Muscle layer of duodenum (tissue), 2 donors: ENCODE results near the gene AKAP13.
A peak's percentile ranks its signal among the peaks of the same experiment; 100 is the strongest.

Source experiments
- H3K27ac ChIP-seq: one replicate; pipeline ENCODE4 v1.7.0; 2013; ENCODE audit warnings: mild to moderate bottlenecking, low read length
- H3K27me3 ChIP-seq: one replicate; pipeline ENCODE4 v1.7.0; 2013; ENCODE audit warnings: low read depth, mild to moderate bottlenecking, control low read depth, low read length
- H3K36me3 ChIP-seq, 2 donors: one replicate each; pipeline ENCODE4 v1.7.0; 2013; ENCODE audit warnings: low read length in 2 of 2, control low read depth in 1 of 2, mild to moderate bottlenecking in 1 of 2; ENCODE audit not compliant: insufficient read depth in 2 of 2, control insufficient read depth in 1 of 2
- H3K4me1 ChIP-seq, 2 donors: one replicate each; pipeline ENCODE4 v1.7.0; 2013; ENCODE audit warnings: low read length in 2 of 2, mild to moderate bottlenecking in 2 of 2, control low read depth in 1 of 2, moderate library complexity in 1 of 2; ENCODE audit not compliant: insufficient read depth in 2 of 2, control insufficient read depth in 1 of 2
- H3K4me3 ChIP-seq, 2 donors: one replicate each; pipeline ENCODE4 v1.7.0; 2013; ENCODE audit warnings: low read length in 2 of 2, low read depth in 1 of 2, mild to moderate bottlenecking in 1 of 2
- H3K9me3 ChIP-seq, 2 donors: one replicate each; pipeline ENCODE4 v1.7.0; 2013; ENCODE audit warnings: low read length in 2 of 2, control low read depth in 1 of 2, mild to moderate bottlenecking in 1 of 2; ENCODE audit not compliant: control insufficient read depth in 1 of 2
- donor health status: healthy.

Gene AKAP13

DNA sequence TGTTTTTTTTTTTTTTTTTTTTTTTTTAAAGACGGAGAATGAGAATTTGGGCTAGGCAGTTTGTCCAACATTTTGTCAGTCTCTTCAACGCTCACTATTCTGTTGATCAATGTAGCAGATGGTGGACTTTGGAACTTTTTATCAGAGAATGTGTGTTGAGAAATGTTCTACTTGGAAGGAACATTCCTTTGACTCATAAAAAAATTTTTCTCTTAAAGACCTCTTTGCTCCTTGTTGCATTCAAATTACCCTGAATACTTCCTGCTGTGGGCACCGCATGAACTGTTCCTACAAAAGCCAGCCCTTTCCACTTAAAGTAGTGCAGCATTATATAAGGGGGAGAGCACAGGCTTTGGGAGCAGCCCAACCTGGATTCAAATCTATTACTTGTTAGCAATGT is 182.9 kb downstream of the AKAP13 start:
- no peak overlapping the region for H3K27ac ChIP-seq

DNA sequence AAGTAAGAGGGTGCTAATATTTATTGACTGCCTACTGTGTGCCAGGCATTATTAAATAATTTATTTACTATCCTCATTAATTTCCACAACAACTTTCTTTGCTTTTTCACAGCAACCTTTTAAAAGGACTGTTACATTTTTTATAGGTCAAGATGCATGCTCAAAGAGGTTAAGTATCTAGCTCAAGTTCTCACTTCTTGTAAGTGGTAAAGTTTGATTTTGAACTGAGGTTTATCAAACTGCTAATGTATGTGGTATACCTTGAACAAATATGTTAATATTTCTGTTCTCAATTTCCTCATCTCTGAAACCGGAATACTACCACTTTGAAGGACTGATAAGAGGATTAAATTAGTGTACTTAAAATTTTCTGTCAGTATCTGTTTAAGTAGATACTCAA is 183.3 kb downstream of the AKAP13 start:
- no peak overlapping the region for H3K27ac ChIP-seq

More for the DNA sequence above, 182.9 kb downstream of the AKAP13 start:
- H3K4me3 ChIP-seq: no peak overlapping the region
- H3K36me3 ChIP-seq: no peaks in the 10 kb centered on the region
- no peaks in the 10 kb centered on the region for H3K27me3 ChIP-seq
- H3K4me1 ChIP-seq: peaks cover 0 to 7% of the 10 kb centered on the region in 2 donors
- H3K9me3 ChIP-seq: no peaks in the 10 kb centered on the region

DNA sequence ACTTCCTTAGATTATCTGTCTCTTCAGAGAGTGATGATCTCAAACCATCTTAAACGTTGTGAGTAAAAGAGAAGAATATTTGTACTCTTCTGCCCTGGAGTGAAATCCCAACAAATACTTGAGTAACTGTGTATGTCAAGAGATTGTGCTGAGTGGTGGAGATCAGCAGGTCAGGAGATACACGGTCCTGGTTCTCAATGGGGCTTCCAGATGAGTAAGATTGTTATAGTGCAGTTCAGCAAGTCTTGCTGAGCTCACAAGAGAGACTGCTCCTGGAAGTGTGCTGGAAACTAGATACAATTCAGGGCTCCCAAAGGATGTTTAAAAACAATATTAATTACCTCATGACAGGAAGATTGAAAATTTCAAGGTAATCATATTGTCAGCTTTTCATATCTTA is 184.3 kb downstream of the AKAP13 start:
- Histone ChIP-seq H3K4me3 (no peak overlapping the region), H3K27ac (no peak overlapping the region), H3K27me3 (no peaks in the 10 kb centered on the region), H3K4me1 (peaks cover 0 to 4% of the 10 kb centered on the region in 2 donors), H3K9me3 (no peaks in the 10 kb centered on the region), H3K36me3 (no peaks in the 10 kb centered on the region)

More for the DNA sequence above, 183.3 kb downstream of the AKAP13 start:
- Histone ChIP-seq H3K9me3 (no peaks in the 10 kb centered on the region), H3K4me3 (no peak overlapping the region), H3K27me3 (no peaks in the 10 kb centered on the region), H3K36me3 (no peaks in the 10 kb centered on the region), H3K4me1 (peaks cover 0 to 4% of the 10 kb centered on the region in 2 donors)

DNA sequence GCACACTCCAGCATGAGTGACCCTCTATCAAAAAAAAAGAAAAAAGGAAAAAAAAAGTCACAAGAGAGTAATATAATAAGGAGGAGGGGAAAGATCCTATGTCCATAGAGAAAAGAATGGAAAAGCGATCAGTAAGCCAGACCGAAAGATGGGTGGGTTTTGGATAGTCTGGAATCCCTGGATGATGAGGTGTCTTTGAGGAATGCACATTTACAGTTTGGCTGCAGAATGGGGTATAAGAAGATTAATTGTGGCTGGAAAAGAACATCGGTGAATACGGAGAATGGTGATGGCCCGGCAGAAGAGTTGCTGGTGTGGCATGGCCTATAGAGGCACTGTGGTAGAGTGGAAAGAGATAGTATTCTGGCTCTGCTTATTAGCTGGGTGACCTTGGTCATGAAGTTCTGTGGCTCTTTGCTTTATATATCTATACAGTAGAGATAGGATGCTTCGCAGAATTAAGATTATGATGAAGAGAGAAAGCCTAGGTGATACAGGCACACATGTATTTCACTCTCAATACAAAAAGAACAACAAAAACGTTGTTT is 187.9 kb downstream of the AKAP13 start:
- no peaks in the 10 kb centered on the region for H3K9me3 ChIP-seq
- H3K36me3 ChIP-seq: no peaks in the 10 kb centered on the region
- no peak overlapping the region for H3K27ac ChIP-seq
- H3K4me1 ChIP-seq: peaks cover 0 to 4% of the 10 kb centered on the region in 2 donors
- no peaks in the 10 kb centered on the region for H3K27me3 ChIP-seq
- no peak overlapping the region for H3K4me3 ChIP-seq

DNA sequence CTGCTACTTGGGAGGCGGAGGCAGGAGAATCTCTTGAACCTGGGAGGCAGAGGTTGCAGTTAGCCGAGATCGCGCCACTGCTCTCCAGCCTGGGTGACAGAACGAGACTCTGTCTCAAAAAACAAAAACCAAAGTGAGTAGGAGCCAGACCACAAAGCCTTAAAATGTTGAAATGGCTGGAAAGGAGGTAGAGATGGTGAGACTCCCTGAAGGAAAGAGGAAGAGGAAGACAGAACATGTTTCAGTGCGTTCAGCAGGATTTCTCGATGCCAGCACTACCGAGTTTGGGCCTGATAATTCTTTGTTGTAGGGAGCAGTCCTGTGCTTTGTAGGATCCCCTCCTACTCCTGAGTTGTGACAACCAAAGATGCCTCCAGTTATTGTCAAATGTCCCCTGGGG is 189.9 kb downstream of the AKAP13 start:
- no peak overlapping the region for H3K4me3 ChIP-seq
- no peaks in the 10 kb centered on the region for H3K9me3 ChIP-seq
- H3K27ac ChIP-seq: peak overlapping the region; percentile 53
- no peaks in the 10 kb centered on the region for H3K4me1 ChIP-seq
- H3K36me3 ChIP-seq: no peaks in the 10 kb centered on the region
- H3K27me3 ChIP-seq: no peaks in the 10 kb centered on the region

DNA sequence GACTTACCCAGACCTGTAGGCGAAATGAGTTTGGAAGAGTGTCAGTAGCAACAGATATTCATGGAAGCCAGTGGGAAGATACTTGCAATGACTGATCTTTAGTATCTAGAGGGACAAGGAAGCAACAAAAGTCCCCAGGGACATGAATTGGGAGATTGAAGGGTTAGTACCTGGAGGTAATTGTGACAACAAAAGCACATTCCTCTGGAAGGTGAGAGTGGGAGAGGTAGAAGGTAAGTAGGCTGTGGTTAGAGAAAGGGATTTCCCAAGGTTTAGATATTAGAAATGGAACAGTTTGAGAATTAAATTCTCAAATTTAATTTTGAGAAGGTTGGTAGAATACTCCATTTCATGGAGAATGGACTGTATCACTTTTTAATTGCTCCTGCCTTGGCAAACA is 191.4 kb downstream of the AKAP13 start:
- Histone ChIP-seq H3K36me3 (no peaks in the 10 kb centered on the region), H3K27me3 (no peaks in the 10 kb centered on the region), H3K4me3 (no peak overlapping the region), H3K9me3 (no peaks in the 10 kb centered on the region), H3K4me1 (peaks cover 0 to 3% of the 10 kb centered on the region in 2 donors), H3K27ac (no peak overlapping the region)

DNA sequence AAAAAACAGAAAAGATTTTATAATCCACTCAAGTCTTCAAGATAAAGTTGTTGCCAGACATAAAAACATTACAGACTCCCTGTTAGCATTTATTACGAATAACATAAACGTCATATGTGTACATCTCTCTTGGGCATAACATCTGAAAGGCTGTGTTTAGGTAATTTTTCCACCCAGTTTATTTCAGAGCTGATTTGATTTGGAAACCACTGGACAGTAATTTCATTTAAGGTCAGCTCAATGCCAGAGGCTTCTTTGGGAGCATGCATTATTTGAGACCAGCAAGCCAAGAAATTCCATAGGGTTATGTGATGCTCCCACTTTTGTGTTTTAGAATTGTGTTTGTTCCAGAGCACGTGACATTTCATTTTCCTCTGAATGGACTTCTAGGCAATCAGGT is 196.0 kb downstream of the AKAP13 start:
- H3K27me3 ChIP-seq: no peaks in the 10 kb centered on the region
- no peaks in the 10 kb centered on the region for H3K9me3 ChIP-seq
- no peak overlapping the region for H3K27ac ChIP-seq

DNA sequence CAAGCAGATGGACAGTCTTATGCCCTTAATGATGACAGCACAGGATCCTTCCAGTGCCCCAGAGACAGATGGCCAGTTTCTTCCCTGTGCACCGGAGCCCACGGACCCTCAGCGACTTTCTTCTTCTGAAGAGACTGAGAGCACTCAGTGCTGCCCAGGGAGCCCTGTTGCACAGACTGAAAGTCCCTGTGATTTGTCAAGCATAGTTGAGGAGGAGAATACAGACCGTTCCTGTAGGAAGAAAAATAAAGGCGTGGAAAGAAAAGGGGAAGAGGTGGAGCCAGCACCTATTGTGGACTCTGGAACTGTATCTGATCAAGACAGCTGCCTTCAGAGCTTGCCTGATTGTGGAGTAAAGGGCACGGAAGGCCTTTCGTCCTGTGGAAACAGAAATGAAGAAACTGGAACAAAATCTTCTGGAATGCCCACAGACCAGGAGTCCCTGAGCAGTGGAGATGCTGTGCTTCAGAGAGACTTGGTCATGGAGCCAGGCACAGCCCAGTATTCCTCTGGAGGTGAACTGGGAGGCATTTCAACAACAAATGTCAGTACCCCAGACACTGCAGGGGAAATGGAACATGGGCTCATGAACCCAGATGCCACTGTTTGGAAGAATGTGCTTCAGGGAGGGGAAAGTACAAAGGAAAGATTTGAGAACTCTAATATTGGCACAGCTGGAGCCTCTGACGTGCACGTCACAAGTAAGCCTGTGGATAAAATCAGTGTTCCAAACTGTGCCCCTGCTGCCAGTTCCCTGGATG is 198.7 kb downstream of the AKAP13 start:
- Histone ChIP-seq H3K9me3 (no peaks in the 10 kb centered on the region), H3K4me3 (peak overlapping the region; percentile 20 to 83), H3K27ac (peak overlapping the region; percentile 85), H3K27me3 (no peaks in the 10 kb centered on the region), H3K36me3 (no peaks in the 10 kb centered on the region), H3K4me1 (peaks cover 21 to 36% of the 10 kb centered on the region in 2 donors)

More for the DNA sequence above, 196.0 kb downstream of the AKAP13 start:
- no peak overlapping the region for H3K4me3 ChIP-seq
- no peaks in the 10 kb centered on the region for H3K36me3 ChIP-seq
- peaks cover 20 to 21% of the 10 kb centered on the region in 2 donors for H3K4me1 ChIP-seq

DNA sequence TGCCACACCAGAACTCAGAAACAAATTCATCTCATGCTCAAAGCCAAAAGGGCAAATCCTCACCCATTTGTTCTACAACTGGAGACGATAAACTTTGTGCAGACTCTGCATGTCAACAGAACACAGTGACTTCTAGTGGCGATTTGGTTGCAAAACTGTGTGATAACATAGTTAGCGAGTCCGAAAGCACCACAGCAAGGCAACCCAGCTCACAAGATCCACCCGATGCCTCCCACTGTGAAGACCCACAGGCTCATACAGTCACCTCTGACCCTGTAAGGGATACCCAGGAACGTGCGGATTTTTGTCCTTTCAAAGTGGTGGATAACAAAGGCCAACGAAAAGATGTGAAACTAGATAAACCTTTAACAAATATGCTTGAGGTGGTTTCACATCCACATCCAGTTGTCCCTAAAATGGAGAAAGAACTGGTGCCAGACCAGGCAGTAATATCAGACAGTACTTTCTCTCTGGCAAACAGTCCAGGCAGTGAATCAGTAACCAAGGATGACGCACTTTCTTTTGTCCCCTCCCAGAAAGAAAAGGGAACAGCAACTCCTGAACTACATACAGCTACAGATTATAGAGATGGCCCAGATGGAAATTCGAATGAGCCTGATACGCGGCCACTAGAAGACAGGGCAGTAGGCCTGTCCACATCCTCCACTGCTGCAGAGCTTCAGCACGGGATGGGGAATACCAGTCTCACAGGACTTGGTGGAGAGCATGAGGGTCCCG is 199.7 kb downstream of the AKAP13 start:
- Histone ChIP-seq H3K4me1 (peaks cover 21 to 40% of the 10 kb centered on the region in 2 donors), H3K4me3 (peak overlapping the region; percentile 15 to 83)

DNA sequence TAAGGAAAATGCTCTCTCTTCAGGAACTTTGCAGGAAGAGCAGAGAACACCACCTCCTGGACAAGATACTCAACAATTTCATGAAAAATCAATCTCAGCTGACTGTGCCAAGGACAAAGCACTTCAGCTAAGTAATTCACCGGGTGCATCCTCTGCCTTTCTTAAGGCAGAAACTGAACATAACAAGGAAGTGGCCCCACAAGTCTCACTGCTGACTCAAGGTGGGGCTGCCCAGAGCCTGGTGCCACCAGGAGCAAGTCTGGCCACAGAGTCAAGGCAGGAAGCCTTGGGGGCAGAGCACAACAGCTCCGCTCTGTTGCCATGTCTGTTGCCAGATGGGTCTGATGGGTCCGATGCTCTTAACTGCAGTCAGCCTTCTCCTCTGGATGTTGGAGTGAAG is 200.5 kb downstream of the AKAP13 start:
- H3K4me1 ChIP-seq: peaks cover 21 to 40% of the 10 kb centered on the region in 2 donors
- H3K36me3 ChIP-seq: peaks cover 0 to 5% of the 10 kb centered on the region in 2 donors
- H3K4me3 ChIP-seq: peak overlapping the region; percentile 15 to 83
- H3K27me3 ChIP-seq: no peaks in the 10 kb centered on the region
- no peaks in the 10 kb centered on the region for H3K9me3 ChIP-seq
- H3K27ac ChIP-seq: peak overlapping the region; percentile 85

More for the DNA sequence above, 199.7 kb downstream of the AKAP13 start:
- H3K36me3 ChIP-seq: no peaks in the 10 kb centered on the region
- no peaks in the 10 kb centered on the region for H3K9me3 ChIP-seq
- H3K27ac ChIP-seq: peak overlapping the region; percentile 85
- H3K27me3 ChIP-seq: no peaks in the 10 kb centered on the region

DNA sequence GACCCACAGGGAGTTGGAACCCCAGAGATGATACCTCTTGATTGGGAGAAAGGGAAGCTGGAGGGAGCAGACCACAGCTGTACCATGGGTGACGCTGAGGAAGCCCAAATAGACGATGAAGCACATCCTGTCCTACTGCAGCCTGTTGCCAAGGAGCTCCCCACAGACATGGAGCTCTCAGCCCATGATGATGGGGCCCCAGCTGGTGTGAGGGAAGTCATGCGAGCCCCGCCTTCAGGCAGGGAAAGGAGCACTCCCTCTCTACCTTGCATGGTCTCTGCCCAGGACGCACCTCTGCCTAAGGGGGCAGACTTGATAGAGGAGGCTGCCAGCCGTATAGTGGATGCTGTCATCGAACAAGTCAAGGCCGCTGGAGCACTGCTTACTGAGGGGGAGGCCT is 201.1 kb downstream of the AKAP13 start:
- no peaks in the 10 kb centered on the region for H3K9me3 ChIP-seq
- no peaks in the 10 kb centered on the region for H3K27me3 ChIP-seq
- peak overlapping the region; percentile 63 to 83 for H3K4me3 ChIP-seq
- H3K36me3 ChIP-seq: peaks cover 0 to 6% of the 10 kb centered on the region in 2 donors
- H3K27ac ChIP-seq: peak overlapping the region; percentile 85
- peaks cover 21 to 38% of the 10 kb centered on the region in 2 donors for H3K4me1 ChIP-seq
